ENCODE data around the gene ABCF1.

ABCF1 gene

DNA sequence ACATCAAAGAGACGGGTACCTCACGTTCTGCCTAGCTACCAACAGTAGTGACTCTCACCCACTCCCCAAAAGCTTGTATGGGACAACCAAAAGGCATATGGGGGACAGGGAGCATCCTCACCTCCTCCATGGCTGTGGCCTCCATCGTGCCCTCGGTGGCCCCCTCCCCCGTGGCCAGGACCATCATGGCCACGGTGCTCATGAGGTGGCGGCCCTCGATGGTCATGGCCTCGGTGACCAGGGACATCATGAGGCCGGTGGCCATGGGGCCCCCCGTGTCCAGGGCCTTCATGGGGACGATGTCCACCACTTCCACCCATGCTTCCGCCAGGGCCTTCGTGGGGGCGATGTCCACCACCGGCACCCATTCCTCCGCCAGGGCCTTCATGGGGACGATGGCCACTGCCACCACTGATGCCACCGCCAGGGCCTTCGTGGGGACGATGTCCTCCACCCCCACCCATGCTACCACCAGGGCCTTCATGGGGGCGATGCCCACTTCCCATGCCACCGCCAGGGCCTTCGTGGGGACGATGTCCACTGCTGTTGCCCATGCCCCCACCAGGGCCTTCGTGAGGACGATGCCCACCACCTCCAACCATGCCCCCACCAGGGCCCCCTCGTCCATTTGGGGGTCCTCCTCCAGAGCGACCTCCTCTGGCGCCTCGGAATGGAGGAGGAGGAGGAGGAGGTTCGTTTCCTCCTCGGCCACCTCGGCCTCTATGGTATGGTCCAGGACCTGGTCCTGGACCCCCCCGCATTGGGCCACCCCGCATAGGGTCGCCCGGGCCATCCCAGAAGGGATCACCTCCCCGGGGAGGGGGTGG is 30.8 kb downstream of the ABCF1 start:
- H3K4me3 ChIP-seq (ENCODE audit: low read depth, low read length): no peak overlapping the region
- TF ChIP-seq CTCF (IDR thresholded peaks at IDR 0.05; ENCODE audit: borderline replicate concordance, insufficient read depth, low read depth, low read length): no peak

DNA sequence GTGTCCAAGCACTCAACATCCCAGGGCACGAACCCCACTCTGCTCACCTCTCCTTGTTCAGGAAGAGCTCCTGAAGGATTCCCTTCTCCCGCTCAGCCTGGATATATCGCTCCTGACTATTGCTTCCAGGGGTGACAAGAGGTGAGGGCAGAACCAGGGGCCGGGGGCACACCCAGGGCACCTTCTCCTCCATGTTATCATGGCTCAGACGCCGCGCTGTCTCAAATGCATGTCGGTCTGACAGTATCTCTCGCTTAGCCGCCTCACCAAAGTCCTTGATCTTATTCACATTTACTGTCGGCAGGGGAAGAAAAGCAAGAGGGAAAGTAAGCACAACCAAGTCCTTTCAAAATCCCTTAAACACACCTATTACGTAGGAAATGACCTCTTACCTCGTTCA is 32.7 kb downstream of the ABCF1 start:
- TF ChIP-seq CTCF (IDR thresholded peaks at IDR 0.05; ENCODE audit: borderline replicate concordance, insufficient read depth, low read depth, low read length): no peak
- H3K4me3 ChIP-seq (ENCODE audit: low read depth, low read length): no peak overlapping the region

DNA sequence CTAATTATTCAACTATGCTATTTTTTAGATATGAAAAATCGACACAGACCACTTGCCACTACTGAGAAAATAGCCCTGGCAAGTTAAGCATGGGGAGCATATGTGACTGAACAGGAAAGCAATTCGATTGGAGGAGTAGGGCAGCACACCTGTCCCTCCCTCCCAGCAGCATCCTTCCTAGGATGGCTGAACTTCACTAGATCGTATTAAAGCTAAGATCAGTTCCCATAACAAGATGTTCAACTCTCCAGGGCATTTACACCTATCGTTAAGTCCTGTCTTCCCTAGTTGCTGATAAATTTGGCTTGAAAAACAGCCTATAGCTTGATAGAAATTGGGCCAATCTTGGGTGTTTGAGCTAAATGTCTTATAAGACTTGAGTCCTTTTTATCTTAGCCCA is 38.8 kb downstream of the ABCF1 start:
- no peak overlapping the region for H3K4me3 ChIP-seq (ENCODE audit: low read depth, low read length)
- TF ChIP-seq CTCF (IDR thresholded peaks at IDR 0.05; ENCODE audit: borderline replicate concordance, insufficient read depth, low read depth, low read length): no peak

- TF ChIP-seq CTCF (IDR thresholded peaks at IDR 0.05; ENCODE audit: borderline replicate concordance, insufficient read depth, low read depth, low read length): no peak
- no peak overlapping the region for H3K4me3 ChIP-seq (ENCODE audit: low read depth, low read length)
Measured at GRCh38 chr6:30611150-30611855, 40.1 kb downstream of the ABCF1 start.

DNA sequence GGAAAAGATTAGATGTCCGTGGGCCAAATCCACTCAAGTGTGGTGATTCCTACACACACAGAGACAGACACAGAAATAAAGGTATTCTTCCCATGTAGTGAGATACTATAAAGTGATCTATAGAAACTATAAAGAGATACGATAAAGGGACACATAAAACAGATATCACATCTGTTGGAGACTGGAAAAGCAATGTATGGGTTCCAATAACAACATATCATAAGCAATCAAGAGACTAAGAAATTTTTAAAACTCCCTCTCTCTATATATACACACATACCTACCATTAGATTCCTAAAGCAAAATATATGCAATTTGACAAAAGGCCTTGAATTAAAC is 40.6 kb downstream of the ABCF1 start:
- no peak for TF ChIP-seq CTCF (IDR thresholded peaks at IDR 0.05; ENCODE audit: borderline replicate concordance, insufficient read depth, low read depth, low read length)
- H3K4me3 ChIP-seq (ENCODE audit: low read depth, low read length): no peak overlapping the region

- no peak for TF ChIP-seq CTCF (IDR thresholded peaks at IDR 0.05; ENCODE audit: borderline replicate concordance, insufficient read depth, low read depth, low read length)
- H3K4me3 ChIP-seq (ENCODE audit: low read depth, low read length): no peak overlapping the region
Measured at GRCh38 chr6:30612213-30612612, 41.0 kb downstream of the ABCF1 start.
